ELR (cell line): ENCODE measurements around the gene CHERP.

Source experiments
- DNase-seq: peaks from one replicate; pipeline ENCODE4 v3.0.0-alpha.2; 2015; ENCODE audit warnings: low read depth

The CHERP gene

GRCh38 chr19:16542910-16543472 is 754 bp upstream of the CHERP start:
- peak; percentile 34 for DNase-seq

- DNase-seq, result peak; percentile 42
Measured at GRCh38 chr19:16541526-16542044, 652 bp downstream of the CHERP start.

- DNase-seq, result no peak
Measured at GRCh38 chr19:16540948-16541347, 1.3 kb downstream of the CHERP start.

- DNase-seq, result no peak
Measured at GRCh38 chr19:16537111-16537510, 5.1 kb downstream of the CHERP start.

DNA sequence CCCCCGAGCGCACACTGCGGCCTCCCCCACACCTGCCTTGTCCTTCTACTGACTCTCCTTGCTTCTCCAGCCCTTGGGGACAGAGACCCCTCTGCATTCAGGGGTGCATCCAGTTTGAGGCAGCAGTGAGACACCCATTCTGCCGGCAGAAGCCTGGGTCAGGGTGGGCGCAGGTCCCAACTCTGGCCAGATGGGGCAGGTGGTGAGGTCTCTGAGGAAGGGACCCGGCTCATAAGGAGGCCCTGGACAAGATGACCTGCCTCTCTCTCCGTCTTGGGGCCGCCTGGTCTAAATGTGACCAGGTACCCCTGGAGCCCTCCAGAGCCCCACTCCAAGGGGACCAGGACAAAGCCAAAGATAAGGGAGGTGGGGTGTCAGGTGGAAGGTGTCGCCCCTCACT is 6.1 kb downstream of the CHERP start:
- no peak for DNase-seq

DNA sequence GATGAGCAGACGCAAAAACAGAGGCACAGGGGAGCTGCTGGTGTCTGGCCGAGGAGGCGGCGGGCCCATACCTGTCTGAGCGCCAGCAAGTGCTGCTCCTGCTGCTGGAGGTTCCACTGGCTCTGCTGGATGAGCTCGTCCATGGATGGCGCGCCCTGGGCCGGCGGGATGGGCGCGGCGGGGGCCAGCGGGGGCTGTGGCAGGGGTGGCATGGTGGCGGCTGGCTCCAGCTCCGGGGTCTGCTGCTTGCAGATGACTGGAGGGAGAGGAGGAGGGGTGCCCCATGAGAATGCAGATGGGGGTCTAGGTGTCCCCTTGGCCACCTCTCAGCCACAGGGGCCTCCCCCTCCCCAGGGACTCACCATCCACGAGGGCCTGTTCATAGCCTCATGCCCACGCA is 6.9 kb downstream of the CHERP start:
- DNase-seq, result no peak

- no peak for DNase-seq
Measured at GRCh38 chr19:16532440-16533234, 9.6 kb downstream of the CHERP start.

- DNase-seq, result no peak
Measured at GRCh38 chr19:16531380-16531669, 10.9 kb downstream of the CHERP start.

- DNase-seq, result no peak
Measured at GRCh38 chr19:16530540-16531379, 11.5 kb downstream of the CHERP start.

GRCh38 chr19:16529466-16530144 is 12.6 kb downstream of the CHERP start:
- no peak for DNase-seq

- peak; percentile 35 for DNase-seq
Measured at GRCh38 chr19:16527971-16528521, 14.2 kb downstream of the CHERP start.

DNA sequence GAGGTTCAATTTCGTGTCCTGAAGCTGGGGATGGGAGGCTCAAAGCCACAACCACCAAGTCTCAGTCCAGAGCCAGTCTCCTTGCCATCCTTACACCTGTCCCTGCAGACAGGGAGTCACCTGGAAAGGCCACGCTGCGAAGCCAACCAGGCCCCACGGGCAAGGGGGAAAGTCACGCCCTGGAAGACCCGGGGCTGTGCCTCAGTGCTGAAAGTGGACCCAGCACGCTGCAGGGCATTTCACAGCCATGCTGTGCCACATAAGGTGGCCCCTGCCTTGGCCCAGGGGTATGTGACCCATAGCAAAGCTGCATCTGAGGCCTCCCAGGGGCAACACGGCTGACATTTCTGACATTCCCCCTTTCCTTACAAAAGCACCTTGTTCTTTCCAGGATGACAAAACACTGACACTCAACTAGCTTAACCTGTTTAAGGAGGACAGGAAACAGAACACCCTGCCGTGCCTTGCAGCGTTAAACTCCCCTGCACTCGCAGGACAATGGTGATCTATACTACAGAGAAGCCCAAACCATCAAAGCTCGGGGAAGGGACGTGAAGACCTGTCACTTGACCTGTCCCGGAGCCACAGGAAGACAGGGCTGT is 14.8 kb downstream of the CHERP start:
- DNase-seq, result no peak

DNA sequence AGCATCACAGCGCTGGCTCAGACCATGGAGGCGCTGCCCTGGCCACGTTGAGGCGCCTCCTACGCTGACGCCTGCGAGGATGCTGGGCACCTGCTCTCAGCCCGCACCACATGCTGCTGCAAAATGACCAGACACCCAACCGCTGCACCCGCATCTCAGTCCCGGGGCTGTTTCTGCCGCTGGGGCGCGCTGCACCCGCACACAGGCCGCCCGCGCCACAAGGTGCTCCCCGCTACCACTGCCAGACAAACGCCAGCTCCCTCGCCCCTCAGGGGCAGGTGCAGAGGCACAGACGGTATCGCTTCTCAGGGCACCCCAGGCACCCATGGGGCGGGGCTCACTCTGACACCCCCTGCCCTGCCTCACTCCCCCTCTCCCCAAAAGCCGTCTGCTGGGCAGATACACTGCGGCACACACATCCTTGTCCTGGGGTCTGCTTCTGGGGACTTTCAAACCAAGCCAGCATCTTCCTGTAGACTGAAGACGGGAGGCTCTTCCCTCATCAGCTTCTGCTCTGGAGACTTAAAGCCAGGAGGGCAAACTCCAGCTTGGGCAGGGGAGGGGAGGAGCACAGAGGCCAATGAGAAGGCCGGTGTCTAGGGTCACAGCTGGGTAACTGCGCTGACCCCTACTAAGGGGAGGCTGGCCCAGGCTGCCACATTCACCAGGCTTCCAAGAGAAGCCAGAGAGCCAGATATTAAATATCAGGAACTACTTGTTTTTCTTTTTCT is 16.3 kb downstream of the CHERP start:
- no peak for DNase-seq

DNA sequence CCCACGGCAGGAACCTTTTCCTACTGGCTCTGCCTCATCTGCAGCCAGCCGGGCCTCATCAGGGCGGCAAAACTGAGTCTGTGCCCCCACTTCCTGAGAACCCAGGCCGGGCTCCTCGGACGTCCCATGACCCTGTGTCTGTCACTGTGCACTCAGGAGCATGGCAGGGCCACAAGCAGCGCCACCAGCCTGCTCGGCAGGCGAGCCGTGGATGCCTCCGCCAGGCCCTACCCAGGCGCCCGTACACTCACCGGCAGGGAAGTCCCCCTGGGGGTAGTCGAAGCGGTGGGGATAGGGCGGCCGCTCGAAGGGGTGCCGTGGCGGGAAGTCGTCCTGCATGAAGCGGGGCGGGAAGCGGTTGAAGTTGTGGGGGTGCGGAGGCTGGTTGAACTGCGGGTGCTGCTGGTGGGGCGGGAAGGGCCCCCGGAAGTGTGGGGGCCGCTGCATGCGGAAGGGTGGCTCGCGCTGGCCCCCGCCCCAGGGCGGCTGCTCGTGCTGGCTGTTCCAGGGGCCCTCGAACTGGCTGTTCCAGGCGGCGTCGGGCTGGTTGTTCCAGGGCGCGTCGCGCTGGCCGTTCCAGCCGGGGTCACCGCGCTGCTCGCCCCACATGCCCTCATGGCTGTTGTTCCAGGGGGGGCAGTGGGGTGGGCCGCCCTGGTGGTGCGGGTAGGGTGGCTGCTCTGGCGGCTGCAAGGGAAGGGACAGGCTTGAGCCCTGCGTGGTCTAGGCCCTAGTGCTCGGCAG is 17.1 kb downstream of the CHERP start:
- no peak for DNase-seq

- no peak for DNase-seq
Measured at GRCh38 chr19:16522559-16523377, 19.5 kb downstream of the CHERP start.

DNA sequence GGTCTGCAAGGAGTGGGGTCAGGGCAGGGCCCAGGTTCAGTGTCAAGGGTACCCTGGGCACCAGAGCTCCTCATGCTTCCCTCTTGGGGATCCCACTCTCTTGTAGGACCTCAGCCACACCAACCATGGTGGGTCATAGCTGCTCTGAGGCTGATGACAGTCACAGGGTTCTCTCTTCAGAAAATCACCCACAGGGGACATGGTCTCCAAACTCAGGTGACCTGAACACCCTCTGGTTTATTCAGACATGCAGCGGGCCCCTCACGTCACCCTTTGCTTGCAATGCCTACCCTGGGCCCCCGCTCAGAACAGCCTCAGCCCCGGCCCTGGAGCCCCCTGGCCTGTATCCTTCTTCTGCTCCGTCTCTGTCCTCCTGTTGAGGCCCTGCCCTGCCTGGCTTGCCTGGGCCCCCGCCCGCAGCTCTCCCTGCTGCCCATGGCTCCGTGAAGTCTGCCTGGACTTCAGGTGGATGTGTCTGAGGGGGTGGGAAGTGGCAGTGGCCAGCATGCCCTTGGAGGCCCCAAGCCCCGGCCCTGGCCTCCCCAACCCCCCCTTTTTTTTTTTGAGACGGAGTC is 20.4 kb downstream of the CHERP start:
- no peak for DNase-seq

- DNase-seq, result no peak
Measured at GRCh38 chr19:16520986-16521624, 21.1 kb downstream of the CHERP start.
